ENCODE results near the gene TM9SF3. TPM values are rescaled to one million over a fixed set of nuclear protein-coding genes. Genes with fewer than 3 reads are reported as not detected.

Gene TM9SF3
- total RNA-seq, 1 experiment from 2014 or later = 79.3 TPM

- ATAC-seq = no peak
- ChIA-PET RAD21 (ENCODE audit: low non-redundant PET in 1 of 2, low total read pairs in 2 of 2, uncharacterized antibody in 2 of 2, unreplicated experiment in 2 of 2) (no interaction called here), CTCF (no interaction called here), POLR2A (no interaction called here)
- Histone ChIP-seq H3K27ac (ENCODE audit: low read depth, low read length) (no peak overlapping the region), H4K20me1 (ENCODE audit: insufficient read depth) (peaks cover 4% of the 10 kb centered on the region; the same call in 1 of the 2 replicates), H3K4me1 (ENCODE audit: control insufficient read depth in 1 of 2, insufficient read depth in 2 of 2, low read length in 2 of 2) (no peaks in the 10 kb centered on the region), H3K4me2 (ENCODE audit: low read length) (no peak overlapping the region), H3K9me3 (ENCODE audit: control insufficient read depth in 1 of 2, insufficient read depth in 1 of 2, low read depth in 1 of 2, low read length in 2 of 2) (no peaks in the 10 kb centered on the region), H2AFZ (ENCODE audit: low read depth, low read length, poor library complexity, severe bottlenecking) (no peak overlapping the region), H3K9ac (ENCODE audit: low read length) (no peak overlapping the region), H3K9me2 (ENCODE audit: insufficient read depth) (no peaks in the 10 kb centered on the region), H3K4me3 (replicated peaks in 1 of 2; ENCODE audit: low read depth in 1 of 2, low read length in 2 of 2) (no peak overlapping the region), H3K27me3 (ENCODE audit: insufficient read depth, low read length) (no peaks in the 10 kb centered on the region), H3K36me3 (ENCODE audit: control insufficient read depth in 1 of 2, insufficient read depth in 2 of 2, low read length in 2 of 2) (peaks cover 14 to 28% of the 10 kb centered on the region in 2 experiments; a peak in 1 of 4 replicates), H3K79me2 (ENCODE audit: insufficient read depth, low read length) (peaks cover 55% of the 10 kb centered on the region)
- intact Hi-C loops (cut with micrococcal nuclease) = no loop called here
- TF ChIP-seq ZNF274 (IDR thresholded peaks at IDR 0.05; ENCODE audit: low read depth, low read length) (no peak), ATF3 (IDR thresholded peaks at IDR 0.05) (no peak), TCF7L2 (IDR thresholded peaks at IDR 0.05; ENCODE audit: borderline replicate concordance, extremely low read depth, insufficient read depth, insufficient read length) (no peak), SIN3A (IDR thresholded peaks at IDR 0.05; ENCODE audit: low read depth) (no peak), ZBTB33 (IDR thresholded peaks at IDR 0.05; ENCODE audit: extremely low read depth, insufficient replicate concordance, low read length) (no peak), CBX3 (IDR thresholded peaks at IDR 0.05; ENCODE audit: low read depth) (no peak), REST (IDR thresholded peaks at IDR 0.05; ENCODE audit: low read depth) (no peak), POLR2A (IDR thresholded peaks at IDR 0.05; ENCODE audit: borderline replicate concordance, extremely low read depth, insufficient read depth, insufficient read length) (no peak)
- no peak for DNase-seq (ENCODE audit: low read depth, low spot score)
- no TSS peak for BruUV-seq (replicated peaks)
Observed at GRCh38 chr10:96560489-96560888, 26.3 kb downstream of the TM9SF3 start.

Measured in HCT116 (cell line).